HG03135 (cell line): Measurements from ENCODE around the gene PSMB5.

Source experiments
- ATAC-seq: cut with Tn5 transposase; IDR thresholded peaks from one replicate; pipeline ENCODE4 v1.9.1; 2021; ENCODE audit warnings: mild to moderate bottlenecking, moderate library complexity; ENCODE audit not compliant: unreplicated experiment

PSMB5 gene

GRCh38 chr14:22976620-22977433, 57.9 kb downstream of the PSMB5 start:
- ATAC-seq: no peak
